ENCODE data around the gene ZNF418. TPM values are rescaled to one million over a fixed set of nuclear protein-coding genes. Genes with fewer than 3 reads are reported as not detected.

Gene ZNF418
- total and polyA plus RNA-seq, 2 of the 8 experiments (the other 6 are each of a cell fraction or from before 2014, with no cell fraction given): 10.5 to 18.8 TPM

GRCh38 chr19:57947419-57948134, 12.4 kb upstream of the ZNF418 start, which contains the start of gene ZNF256 (continued):
- TF ChIP-seq, protein P1, sequence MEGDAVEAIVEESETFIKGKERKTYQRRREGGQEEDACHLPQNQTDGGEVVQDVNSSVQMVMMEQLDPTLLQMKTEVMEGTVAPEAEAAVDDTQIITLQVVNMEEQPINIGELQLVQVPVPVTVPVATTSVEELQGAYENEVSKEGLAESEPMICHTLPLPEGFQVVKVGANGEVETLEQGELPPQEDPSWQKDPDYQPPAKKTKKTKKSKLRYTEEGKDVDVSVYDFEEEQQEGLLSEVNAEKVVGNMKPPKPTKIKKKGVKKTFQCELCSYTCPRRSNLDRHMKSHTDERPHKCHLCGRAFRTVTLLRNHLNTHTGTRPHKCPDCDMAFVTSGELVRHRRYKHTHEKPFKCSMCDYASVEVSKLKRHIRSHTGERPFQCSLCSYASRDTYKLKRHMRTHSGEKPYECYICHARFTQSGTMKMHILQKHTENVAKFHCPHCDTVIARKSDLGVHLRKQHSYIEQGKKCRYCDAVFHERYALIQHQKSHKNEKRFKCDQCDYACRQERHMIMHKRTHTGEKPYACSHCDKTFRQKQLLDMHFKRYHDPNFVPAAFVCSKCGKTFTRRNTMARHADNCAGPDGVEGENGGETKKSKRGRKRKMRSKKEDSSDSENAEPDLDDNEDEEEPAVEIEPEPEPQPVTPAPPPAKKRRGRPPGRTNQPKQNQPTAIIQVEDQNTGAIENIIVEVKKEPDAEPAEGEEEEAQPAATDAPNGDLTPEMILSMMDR (IDR thresholded peaks at IDR 0.05; ENCODE audit: control extremely low read depth in 1 of 3, insufficient read depth in 1 of 3, low read depth in 1 of 3, low read length in 3 of 3): peak; percentile 58 to 82 (median 61)
- TF ChIP-seq SUZ12 (IDR thresholded peaks at IDR 0.05; ENCODE audit: low read length): no peak
